GM21528 (cell line): ENCODE measurements around the gene RERE.

Experiments
- ATAC-seq: cut with Tn5 transposase; IDR thresholded peaks from one replicate; pipeline ENCODE4 v1.9.1; 2021; ENCODE audit warnings: mild to moderate bottlenecking, moderate library complexity; ENCODE audit not compliant: unreplicated experiment, low FRiP score

Gene RERE

DNA sequence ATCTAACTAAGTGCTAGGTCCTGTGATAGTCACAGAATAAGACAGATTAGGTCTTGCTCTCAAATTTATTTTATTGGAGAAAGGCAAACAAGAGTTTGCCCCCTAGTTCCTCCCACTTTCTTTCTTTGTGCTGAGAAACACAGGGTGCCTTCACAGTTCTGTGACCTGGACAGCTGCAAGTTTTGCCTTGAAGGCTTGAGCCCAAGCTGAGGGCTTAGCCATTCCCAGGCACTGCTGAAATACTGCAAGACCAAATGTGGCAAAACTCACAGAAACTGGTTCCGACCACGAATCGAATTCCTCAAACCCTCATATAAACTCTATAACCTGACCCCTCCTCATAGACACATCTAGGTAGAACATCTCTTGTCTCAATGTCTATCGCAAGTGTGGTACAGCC is 227.9 kb downstream of the RERE start:
- ATAC-seq, result no peak

DNA sequence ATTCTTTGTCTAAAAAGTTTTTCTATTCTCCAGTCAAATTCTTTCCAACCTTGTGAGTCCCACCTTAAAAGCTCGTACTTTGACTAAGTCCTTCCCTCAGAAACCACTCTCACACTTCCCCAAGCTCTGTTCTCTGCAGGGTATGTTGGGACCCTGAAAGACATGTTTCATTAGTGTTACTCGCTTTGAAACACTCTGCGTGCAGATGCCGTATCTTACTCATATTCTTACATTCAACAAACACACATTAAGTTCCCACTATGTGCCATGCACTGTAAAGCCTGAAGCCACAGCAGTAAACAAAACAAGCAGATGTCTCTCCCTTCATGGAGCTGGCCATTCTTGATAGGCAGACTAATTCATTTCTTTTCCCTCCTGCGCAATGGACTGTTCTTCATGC is 229.7 kb downstream of the RERE start:
- no peak for ATAC-seq

DNA sequence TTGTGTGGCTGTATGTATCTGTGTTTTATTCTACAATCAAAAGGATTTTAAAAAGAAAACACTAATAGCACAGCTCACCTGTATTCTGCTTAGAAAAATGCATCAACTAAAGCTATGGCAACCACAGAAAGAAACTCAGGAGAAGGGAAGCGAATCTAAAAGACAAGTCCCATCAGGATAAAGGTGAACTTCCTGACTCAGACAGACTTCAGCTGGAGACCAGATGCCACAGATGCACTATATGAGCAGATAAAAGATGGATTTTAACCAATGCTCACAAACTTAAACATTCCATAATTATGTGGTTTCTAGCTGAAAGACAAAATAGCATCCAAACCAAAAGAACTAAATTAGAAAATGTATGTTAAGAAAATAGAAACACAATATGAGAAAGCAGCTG is 231.0 kb downstream of the RERE start:
- no peak for ATAC-seq

DNA sequence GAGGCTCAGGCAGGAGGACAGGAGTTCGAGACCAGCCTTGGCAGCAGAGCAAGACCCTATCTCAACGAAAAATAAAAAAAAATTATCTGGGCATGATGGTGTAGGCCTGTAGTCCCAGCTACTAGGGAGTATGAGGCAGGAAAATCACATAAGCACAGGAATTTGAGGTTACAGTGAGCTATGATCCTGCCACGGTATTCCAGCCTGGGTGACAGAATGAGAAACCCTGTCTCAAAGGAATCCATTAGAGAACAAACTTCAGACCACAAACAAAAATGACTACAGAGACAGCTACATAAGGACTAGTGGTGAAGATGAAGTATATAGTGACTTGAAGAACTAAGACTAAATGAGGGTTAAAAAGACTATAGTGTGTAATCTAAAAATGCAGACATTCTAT is 233.1 kb downstream of the RERE start:
- no peak for ATAC-seq

DNA sequence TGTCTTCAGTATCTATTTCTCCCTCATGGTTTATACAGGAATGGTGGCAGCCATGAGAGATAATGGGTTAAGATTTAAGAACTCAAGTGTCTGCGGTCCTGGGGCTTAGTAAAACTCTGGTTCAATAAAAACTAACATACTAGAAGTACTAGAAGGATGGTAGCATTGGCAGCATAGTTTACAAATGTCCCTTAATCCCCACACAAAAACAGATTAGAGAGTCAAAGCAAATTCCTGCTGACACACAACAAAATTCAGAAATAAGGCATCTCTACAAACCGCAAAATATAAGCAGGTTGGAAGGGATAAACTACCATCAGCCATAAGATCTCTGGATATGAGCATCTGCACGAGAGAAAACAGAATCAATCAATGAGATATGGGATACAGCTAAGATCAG is 234.4 kb downstream of the RERE start:
- ATAC-seq, result no peak

DNA sequence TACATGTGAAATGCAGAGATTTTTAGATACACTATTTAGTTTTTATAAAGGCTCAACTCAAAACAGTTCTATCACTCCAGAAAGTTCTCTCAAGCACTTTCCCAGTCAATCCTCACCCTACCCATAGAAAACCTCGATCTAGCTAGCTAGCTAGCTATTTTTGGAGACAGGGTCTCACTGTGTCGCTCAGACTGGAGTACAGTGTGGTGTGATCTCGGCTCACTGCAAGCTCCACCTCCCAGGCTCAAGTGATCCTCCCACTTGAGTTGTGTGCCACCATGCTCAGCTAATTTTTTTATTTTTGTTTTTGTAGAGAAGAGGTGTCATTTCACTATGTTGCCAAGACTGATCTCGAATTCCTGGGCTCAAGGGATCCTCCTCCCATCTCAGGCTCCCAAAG is 236.9 kb downstream of the RERE start:
- no peak for ATAC-seq

DNA sequence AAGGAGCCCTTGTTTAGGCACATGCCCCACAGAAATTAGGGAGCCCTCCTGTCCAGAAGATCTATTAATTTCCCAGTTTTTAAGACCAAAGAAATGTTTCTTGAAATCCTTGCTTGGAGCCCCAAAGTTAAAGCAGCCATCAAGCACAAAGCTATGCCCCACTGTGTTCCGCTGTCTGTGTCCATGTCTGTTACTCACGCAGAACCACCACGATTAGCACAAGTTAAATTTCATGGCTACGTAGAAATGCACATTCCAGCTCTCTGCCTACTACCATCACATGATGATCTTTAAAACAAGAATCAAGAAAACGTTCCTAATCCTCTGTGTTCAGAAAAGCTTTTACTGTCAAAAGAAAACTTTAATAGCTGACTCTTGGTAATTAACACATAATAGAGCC is 238.5 kb downstream of the RERE start:
- ATAC-seq, result no peak

DNA sequence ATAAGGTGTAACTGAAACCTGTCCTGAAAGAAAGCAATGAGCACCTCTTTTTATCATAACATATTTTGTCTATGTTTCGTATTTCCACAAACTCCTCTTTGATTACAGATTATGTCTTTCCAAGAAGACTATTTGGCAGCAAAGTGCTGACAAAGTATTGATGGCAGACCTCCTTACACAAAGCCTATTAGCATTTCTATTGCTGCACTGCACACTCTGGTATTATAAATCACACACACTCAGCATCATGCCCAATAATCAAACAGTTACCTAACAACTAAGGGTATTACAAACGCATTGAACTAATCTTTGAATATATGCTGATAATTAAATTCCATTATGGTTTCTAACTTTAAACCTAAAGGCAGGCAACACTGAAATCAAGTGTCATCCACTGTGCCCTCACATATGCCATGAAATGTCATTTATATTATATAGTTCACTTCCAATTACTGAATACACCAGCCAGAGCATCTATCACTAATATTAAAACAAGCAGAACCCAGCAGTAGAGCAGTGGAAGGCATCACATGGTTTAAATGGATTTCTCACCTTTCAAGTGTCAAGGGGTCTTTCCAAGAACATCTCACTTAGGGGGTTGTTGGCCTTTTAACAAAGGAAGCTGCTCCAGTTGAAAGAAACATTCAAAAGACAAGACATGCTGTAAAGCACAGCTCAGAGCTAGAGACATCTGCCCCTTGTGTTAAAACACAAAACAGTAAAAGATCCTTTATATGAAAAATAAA is 239.1 kb downstream of the RERE start:
- ATAC-seq, result no peak

DNA sequence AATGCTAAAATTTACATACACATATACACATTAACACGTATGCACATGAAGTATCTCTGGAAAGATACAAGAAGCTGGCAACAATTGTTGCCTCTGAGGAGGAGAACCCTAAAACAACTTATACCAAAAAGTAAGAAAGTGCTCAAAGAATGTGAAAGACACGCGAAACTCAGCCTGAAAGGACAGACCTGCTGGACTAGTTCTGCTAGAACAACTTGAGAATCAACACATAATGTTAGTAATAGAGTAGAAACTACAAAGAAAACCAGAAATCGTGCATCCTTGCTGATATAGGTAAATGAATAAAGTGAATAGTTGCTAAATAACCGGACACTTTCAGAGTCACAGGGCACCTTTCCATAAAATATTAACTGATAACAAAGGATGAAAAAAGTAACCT is 242.5 kb downstream of the RERE start:
- no peak for ATAC-seq

DNA sequence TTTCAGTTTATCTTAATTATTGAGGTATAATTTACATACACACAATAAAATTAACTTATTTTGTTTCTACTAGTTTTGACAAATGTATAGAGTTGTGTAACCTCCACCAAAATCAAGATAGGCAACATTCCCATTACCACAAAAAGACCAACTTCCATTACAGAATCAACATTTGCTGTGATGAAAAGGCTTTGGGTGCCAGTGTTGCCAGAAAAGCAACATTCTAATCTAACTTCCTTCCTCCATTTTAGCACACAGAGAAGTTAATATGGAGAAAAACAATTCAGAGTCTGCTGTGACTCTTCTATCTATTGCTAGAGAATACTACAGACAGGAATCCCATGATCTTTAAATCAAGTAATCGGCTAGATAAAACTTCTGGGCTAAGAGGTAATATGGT is 245.3 kb downstream of the RERE start:
- ATAC-seq, result no peak

DNA sequence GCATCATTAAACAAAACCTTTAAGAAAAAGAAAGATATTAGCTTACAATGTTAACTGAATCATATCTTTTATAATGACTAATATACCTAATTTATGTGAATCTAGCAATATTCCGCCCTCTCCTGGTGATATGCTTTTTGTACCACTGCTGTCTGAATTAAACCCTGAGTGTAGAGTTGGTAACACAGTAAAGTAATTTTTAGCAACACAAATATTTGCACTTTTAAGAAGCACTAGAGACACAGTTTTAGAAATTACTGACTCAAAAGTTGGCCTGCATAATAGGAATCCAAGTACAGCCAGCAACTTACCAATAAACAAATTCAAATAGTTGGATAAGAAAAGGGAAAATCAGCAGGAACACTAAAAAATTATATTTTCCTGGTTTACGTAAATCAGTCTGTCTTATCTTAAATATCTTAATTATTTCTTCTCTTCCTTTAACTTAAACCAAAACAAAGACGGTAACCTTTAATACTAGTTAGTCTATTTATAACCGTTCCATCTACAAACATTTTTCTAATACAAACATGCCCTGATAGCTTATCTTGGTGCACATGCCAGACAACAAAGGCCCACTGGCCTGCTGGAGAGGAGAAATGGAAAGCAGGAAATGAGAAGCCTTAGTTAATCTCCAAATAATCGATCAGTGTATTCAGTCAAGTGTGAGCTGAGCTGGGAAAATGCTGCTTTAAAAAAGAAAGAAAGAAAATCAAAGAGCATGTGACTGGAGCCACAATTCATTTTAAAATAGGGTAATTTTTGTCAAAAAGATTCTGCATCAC is 246.0 kb downstream of the RERE start:
- no peak for ATAC-seq

DNA sequence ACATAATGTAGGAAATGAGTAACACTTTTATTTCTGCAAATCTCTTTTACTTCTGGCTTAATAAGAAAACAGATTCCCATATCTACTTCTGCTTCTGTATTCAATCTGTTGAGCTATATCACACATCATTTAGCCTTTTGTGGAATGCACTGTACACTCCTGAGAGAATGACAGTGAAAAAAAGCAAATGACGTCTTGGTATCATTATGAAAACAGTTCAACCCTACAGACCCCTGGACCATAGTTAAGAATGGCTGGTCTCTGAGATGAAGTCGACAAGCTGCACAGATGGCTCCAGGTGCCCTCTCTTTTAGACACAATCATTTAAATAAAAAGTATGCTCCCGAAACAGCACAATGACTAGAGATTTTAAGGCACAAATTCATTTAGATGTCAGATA is 247.0 kb downstream of the RERE start:
- ATAC-seq, result no peak

DNA sequence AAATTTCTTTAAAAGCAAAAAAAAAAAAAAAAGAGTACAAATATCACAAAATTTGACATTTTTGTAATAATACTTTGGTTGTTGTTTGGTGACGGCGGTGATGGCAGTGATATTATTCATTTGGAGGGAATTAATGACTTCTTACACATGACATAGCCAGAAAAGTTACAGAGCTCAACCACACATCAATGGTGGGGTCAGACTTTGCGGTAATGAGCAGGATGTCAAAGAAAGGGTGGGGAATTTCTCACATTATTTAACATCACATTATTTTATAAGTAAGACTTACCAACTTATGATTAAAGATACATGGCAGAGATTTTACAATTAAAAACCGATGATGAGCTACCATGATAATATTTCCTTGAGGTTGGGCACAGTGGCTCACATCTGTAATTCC is 248.2 kb downstream of the RERE start:
- ATAC-seq, result no peak

DNA sequence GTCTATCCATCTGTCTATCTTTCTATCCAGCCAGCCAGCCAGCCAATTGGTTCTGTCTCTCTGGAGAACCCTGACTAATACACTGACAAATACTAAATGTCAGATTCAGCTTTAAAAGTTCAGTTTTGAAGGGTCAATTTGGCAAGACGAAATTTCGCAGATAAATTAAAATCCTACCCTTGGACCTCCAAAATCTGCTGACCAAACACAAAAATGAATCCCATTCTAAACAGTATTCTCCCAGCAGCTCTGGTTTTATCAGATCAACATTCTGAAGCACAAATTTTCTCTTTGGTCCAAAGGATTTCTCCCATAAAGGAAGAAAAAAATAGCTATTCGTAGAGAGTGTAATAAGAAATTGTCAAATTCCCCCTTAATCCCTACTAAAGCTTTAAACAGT is 248.6 kb downstream of the RERE start:
- ATAC-seq, result no peak

DNA sequence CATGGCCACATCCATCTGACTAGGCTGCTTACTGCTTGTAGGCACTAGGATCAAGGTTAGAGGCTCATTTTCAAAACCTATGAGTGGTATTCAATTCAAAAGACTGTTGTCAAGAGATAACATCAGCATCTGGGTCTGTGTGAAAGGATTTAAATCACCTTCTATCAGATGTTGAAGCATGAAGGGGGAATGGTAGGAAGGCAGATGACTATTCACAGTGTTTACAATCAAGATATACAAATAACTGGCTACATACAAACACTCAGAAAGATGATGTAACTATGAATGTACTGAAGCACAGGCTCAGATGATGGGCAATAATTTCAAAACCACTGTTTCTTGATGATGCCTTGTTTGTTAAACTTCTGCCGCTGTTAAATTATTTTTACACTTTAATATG is 250.3 kb downstream of the RERE start:
- no peak for ATAC-seq

DNA sequence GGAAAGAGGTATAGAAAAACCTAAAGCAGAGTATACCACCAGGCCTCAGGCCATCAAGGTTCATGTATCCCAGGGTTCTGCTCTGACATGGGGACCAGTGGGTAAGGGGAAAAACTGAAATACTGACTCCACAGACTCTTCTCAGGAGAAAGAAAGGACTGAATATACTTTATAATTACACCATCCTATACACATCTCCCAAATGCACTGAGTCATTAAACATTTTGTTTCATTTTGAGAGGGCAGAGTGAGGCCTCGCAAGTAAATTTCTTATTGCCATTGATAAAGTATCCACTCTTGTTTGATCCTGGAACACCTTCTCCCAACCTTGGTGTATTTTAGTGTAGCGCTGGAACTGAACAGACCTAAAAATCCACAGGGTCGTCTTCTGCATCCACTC is 251.6 kb downstream of the RERE start:
- no peak for ATAC-seq

DNA sequence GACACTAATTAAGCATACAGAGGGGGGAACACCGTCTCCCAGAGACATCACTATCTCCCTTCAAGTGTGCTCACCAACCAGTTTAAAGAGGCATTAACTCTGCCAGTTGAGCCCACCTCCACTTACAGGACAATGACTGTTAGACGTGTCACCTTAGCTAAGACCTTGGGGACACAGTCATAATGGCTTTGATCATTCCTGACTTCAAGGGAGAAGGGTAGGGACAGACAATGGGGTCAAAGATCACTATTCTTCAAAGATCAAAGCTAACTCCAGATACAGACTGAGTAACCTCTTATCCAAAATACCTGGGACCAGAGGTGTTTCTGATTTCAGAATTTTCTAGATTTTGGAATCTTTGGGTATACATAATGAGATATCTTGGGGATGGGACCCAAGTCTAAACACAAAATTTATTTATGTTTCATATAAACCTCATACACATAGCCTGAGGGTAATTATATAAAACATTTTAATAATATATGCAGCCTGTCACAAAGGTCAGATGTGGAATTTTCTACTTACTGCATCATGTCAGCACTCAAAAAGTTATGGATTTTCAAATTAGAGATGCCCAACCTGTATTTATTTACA is 253.4 kb downstream of the RERE start:
- no peak for ATAC-seq

DNA sequence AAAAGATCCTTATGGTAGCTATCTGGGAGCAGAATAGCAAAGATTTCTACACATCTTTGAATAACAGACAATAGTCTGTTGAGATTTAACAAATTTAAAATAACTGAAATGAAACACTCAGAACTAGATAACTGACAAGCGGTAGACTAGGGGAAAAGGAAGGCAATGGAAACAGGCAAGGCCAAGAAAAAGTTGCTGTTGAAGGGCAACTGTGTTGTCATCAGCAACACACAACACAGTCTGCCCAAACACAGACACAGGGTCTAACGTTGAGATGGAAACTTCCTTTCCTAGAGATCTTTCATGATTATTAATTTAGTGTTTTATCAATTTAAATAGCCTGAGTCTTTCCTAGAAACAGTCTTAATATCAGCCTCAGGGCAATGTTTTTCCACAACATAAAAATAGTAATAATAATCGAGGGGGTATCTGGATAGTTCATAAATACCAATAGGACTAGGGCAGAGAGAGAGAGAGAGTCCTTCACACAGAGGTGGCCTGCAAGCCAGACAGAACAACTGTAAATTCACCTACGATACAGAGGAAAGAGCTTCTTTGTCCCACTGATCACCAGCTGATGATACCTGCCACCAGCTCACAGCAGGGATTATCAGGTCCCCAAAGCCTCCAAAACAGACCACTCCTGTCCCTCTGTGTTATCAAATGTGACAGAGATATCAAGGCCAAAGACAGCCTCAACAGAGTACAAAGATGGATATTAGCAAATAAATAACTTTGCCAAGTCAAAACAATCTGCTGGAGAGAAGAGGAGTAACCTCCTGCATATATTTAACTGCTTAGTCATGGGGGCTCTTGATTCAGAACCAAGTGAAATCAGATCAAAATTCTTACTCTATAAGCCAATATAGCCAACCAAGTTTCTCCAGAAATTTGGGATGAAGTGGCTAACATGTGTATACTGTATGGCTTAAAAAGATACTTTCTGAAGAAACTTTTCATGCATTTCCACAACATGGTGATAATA is 254.3 kb downstream of the RERE start:
- ATAC-seq, result no peak

DNA sequence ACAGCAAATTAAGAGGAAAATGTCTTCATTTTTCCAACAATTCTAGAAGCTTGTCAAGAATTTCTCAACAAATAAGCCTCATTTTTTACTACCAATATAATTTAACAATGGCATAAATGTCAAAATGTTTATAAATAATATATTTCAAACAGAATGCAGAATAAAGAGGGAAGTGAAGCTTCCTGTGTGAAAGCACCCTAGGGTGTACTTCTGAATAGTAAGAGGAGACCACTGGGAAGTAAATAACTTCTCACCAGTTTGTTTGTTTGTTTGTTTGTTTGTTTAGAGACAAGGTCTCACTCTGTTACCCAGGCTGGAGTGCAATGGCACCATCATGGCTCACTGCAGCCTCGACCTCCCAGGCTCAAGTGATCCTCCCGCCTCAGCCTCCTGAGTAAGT is 255.2 kb downstream of the RERE start:
- ATAC-seq, result no peak

DNA sequence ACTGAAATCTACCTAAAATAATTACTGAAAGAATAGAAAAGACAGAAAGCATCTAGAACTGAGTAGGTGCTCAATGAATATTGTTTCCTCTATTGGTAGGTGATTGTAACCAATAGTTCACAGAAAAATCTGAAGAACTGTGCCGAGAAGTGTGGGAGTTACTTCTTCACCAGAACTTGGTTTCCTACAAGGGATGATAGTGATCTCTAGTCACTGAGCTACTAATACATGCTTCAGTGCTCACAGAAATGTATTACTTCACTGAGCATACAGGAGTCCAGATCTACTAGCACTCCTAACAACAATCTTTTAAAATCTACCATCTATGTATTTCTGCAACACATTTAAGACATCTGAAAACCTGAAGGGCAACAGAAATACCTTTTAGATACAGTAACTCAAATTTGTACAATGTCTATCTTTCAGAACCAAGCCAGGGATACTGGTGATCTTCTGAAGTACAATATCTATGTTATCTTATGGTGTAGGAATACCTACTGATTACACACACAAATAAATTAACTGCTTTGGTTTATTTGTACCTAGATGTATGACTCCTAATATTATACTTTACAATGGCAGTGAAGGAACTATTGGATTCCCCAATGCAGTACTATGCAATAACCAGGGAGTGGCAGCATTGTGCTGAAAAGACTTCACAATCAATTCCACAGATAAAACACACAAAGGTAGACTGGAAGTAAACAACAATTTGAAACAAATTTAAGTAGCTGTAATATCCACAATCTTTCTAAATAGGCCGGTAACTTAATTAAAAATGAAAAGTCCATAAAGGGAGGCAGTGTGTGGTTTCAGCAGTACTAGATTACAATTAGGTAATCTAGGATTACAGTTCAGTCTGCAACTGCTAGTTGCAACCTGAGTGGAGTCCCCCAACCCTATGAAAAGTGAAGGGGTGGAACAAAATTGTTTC is 256.6 kb downstream of the RERE start:
- ATAC-seq, result no peak
